ENCODE results near the gene TIGD1. TPM values are rescaled to one million over a fixed set of nuclear protein-coding genes. Genes with fewer than 3 reads are reported as not detected.

TIGD1 gene
- total and polyA plus RNA-seq, 11 donors: 0.99 to 3.8 (median 1.6) TPM

DNA sequence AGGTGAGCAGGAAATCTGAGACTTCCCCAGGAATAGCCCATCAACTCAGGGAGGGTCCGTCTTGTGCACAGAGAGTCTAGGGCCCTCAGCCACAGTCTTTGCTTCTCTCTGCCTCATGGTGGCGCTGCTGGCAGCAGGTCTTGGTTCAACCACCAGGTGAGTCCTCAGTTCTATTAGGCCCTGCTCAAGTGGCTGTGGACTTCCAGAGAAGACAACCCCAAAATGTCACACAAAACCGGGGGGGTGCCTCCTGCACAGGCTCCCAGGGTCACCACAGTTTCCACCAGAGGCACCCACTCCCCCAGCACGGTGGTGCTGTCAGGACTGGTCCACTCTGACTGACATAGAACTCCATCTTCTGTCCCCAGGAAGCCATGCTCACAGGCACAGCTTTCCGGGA, 13.3 kb downstream of the TIGD1 start:
- Histone ChIP-seq H3K4me1 (peaks cover 0 to 13% (median 0%) of the 10 kb centered on the region in 12 donors), H3K27ac (peak overlapping the region in 3 of 12 donors; percentile 34 to 52 (median 35)), H3K9me3 (peaks cover 0 to 7% (median 0%) of the 10 kb centered on the region in 12 donors), H3K4me3 (no peak overlapping the region), H3K27me3 (peaks cover 0 to 11% (median 0%) of the 10 kb centered on the region in 9 donors), H3K36me3 (no peaks in the 10 kb centered on the region)
- ATAC-seq: no peak
- TF ChIP-seq, protein P1, sequence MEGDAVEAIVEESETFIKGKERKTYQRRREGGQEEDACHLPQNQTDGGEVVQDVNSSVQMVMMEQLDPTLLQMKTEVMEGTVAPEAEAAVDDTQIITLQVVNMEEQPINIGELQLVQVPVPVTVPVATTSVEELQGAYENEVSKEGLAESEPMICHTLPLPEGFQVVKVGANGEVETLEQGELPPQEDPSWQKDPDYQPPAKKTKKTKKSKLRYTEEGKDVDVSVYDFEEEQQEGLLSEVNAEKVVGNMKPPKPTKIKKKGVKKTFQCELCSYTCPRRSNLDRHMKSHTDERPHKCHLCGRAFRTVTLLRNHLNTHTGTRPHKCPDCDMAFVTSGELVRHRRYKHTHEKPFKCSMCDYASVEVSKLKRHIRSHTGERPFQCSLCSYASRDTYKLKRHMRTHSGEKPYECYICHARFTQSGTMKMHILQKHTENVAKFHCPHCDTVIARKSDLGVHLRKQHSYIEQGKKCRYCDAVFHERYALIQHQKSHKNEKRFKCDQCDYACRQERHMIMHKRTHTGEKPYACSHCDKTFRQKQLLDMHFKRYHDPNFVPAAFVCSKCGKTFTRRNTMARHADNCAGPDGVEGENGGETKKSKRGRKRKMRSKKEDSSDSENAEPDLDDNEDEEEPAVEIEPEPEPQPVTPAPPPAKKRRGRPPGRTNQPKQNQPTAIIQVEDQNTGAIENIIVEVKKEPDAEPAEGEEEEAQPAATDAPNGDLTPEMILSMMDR (IDR thresholded peaks at IDR 0.05): peak in 3 of 12 donors; percentile 14 to 21 (median 19)
- no peak for TF ChIP-seq POLR2A (IDR thresholded peaks at IDR 0.05)
- DNase-seq: peak in 1 of 5 donors; percentile 30
- intact Hi-C loops (cut with DNase I): no loop called here
- 58 to 75% (median 62%) methylated on average over 5 of the region's 5 CpGs for WGBS, 4 donors

DNA sequence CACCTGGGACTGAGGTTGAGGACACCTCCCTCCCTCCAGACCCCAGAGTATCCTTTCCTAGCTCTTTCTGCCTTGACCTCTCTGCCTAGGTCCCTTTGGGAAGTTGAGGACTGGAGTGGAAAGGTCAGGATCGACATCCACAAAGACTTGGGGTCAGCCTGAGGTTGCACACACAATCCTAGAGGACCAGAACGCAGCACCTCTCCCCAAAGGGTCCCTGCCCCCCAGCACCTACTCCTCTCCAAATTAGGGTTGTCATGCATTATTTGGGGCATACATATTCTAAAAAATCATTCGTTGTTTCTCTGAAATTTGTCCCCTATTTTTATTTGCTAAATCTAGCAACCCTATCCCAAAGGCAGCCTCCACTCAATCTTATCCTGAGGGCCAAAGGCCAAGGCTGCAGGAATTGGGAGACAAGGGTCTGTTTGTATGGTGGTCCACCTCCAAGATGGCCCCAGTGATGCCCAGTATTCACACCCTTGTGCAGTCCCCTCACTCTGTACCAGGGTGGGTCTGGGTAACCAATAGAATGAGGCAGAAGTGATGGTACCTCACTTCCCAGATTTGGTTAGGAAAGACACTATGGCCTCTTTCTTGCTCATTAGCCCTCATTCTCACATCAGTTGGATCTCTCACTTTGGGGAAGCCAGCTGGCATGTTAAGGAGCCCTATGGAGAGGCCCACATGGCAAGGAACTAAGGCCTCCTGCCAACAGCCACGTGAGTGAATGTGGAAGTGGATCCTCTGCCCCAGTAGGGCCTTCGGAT, 14.4 kb downstream of the TIGD1 start:
- no peak for DNase-seq
- Histone ChIP-seq H3K4me1 (peaks cover 0 to 9% (median 0%) of the 10 kb centered on the region in 12 donors), H3K27ac (no peak overlapping the region), H3K4me3 (no peak overlapping the region), H3K9me3 (peaks cover 0 to 7% (median 0%) of the 10 kb centered on the region in 12 donors), H3K36me3 (no peaks in the 10 kb centered on the region), H3K27me3 (peaks cover 0 to 11% (median 0%) of the 10 kb centered on the region in 9 donors)
- no peak for ATAC-seq
- WGBS, 4 donors: 86 to 93% (median 91%) methylated on average over 5 of the region's 5 CpGs
- TF ChIP-seq, protein P1 (IDR thresholded peaks at IDR 0.05): no peak
- TF ChIP-seq POLR2A (IDR thresholded peaks at IDR 0.05): no peak
- intact Hi-C loops (cut with DNase I): no loop called here

DNA sequence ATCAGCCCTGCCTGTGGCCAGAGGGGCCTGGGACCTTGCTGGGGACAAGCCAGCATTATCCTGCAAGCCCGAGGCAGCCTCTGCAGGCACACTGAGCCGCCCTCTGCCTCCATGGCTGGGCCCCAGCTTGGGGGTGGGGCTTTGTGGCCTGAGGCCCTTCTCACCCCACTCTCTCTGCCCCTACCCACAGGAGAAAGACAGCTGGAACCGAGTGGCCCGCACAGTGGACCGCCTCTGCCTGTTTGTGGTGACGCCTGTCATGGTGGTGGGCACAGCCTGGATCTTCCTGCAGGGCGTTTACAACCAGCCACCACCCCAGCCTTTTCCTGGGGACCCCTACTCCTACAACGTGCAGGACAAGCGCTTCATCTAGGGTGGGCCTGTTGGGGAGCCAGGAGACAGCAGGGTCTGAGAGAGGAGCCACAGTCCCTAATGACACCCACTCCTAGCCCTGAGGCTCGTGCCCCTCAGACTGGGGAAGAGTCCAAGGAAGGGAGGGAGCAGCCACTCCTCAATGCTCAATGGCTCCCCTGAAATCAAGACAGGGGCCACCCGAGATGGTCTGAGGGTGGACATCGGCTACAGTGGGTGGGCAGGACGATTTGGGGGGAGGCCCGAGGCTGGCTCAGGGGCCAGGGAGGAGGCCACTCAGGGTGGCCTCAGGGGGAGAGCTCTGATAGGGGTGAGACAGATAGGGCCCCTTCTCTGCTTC, 15.3 kb downstream of the TIGD1 start:
- no peak overlapping the region for H3K4me3 ChIP-seq
- 81 to 86% (median 84%) methylated on average over 12 to 14 of the region's 14 CpGs for WGBS, 4 donors
- no peaks in the 10 kb centered on the region for H3K36me3 ChIP-seq
- H3K27ac ChIP-seq: no peak overlapping the region
- peaks cover 0 to 11% (median 0%) of the 10 kb centered on the region in 9 donors for H3K27me3 ChIP-seq
- peaks cover 0 to 7% (median 0%) of the 10 kb centered on the region in 12 donors for H3K9me3 ChIP-seq
- peaks cover 0 to 9% (median 0%) of the 10 kb centered on the region in 12 donors for H3K4me1 ChIP-seq
- TF ChIP-seq POLR2A (IDR thresholded peaks at IDR 0.05): no peak
- TF ChIP-seq, protein P1 (IDR thresholded peaks at IDR 0.05): no peak
- intact Hi-C loops (cut with DNase I): no loop called here
- DNase-seq (peak in 1 of 5 donors; percentile 63), ATAC-seq (no peak)
